B cell (primary cell): ENCODE measurements around the gene B4GALNT4.
"Not testable (repeated sequence)": the region's sequence is repeated elsewhere in the genome, so short reads cannot be mapped to it uniquely, and the experiment has no call there.

Experiments used
- EZH2 ChIP-seq: IDR thresholded peaks from 2 replicates; pipeline ENCODE4 v1.6.1; 2012; ENCODE audit warnings: borderline replicate concordance, low read depth, mild to moderate bottlenecking, moderate library complexity, low read length; ENCODE audit not compliant: insufficient read depth, poor library complexity, severe bottlenecking
- TF ChIP-seq, protein P1 (sequence below): fragments of 200-600 bp; IDR thresholded peaks from one replicate; pipeline ENCODE4 v1.8.0; 2022; ENCODE audit warnings: antibody characterized with exemption, mild to moderate bottlenecking

DNA sequence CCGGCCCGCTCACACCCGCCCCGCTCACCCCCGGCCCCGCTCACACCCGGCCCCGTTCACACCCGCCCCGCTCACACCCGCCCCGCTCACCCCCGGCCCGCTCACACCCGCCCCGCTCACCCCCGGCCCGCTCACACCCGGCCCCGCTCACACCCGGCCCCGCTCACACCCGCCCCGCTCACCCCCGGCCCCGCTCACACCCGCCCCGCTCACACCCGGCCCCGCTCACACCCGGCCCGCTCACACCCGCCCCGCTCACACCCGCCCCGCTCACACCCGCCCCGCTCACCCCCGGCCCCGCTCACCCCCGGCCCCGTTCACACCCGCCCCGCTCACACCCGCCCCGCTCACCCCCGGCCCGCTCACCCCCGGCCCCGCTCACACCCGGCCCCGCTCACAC, 31.9 kb downstream of the B4GALNT4 start:
- TF ChIP-seq EZH2, result not testable (repeated sequence)
- TF ChIP-seq, protein P1, sequence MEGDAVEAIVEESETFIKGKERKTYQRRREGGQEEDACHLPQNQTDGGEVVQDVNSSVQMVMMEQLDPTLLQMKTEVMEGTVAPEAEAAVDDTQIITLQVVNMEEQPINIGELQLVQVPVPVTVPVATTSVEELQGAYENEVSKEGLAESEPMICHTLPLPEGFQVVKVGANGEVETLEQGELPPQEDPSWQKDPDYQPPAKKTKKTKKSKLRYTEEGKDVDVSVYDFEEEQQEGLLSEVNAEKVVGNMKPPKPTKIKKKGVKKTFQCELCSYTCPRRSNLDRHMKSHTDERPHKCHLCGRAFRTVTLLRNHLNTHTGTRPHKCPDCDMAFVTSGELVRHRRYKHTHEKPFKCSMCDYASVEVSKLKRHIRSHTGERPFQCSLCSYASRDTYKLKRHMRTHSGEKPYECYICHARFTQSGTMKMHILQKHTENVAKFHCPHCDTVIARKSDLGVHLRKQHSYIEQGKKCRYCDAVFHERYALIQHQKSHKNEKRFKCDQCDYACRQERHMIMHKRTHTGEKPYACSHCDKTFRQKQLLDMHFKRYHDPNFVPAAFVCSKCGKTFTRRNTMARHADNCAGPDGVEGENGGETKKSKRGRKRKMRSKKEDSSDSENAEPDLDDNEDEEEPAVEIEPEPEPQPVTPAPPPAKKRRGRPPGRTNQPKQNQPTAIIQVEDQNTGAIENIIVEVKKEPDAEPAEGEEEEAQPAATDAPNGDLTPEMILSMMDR, result not testable (repeated sequence)
